Measurements from ENCODE around the gene FKBP5. TPM values are rescaled to one million over a fixed set of nuclear protein-coding genes. Genes with fewer than 3 reads are reported as not detected.

Gene FKBP5
- polyA plus RNA-seq, 2 of the 4 experiments (the other 2 are of a cell fraction): 8.4 to 11.7 TPM

- no peak for FAIRE-seq
- H3K27ac ChIP-seq: no peak overlapping the region
- no peak for ATAC-seq
- 82% methylated on average over 6 of the region's 6 CpGs for WGBS (ENCODE audit: missing lambda C conversion rate)
- H3K4me3 ChIP-seq: no peak overlapping the region
- no peak overlapping the region for H3K4me2 ChIP-seq
- no peaks in the 10 kb centered on the region for H3K9me3 ChIP-seq
- POLR2A ChIA-PET: no interaction called here
- no peaks in the 10 kb centered on the region for H3K4me1 ChIP-seq
- CTCF ChIA-PET: interaction anchor here (0.7 to 6.8 kb wide), 5 partner anchors 9 to 157 kb away, joined by 3 to 129 read pairs (median 4); partner anchors contain the start of gene ARMC12
- TF ChIP-seq MAZ (IDR thresholded peaks at IDR 0.05; ENCODE audit: borderline replicate concordance, low read depth, low read length) (no peak), TP53 (CRISPR knock-in tag; IDR thresholded peaks at IDR 0.05) (no peak), HOXB5 (CRISPR knock-in tag; IDR thresholded peaks at IDR 0.05) (no peak), GATA3 (IDR thresholded peaks at IDR 0.05; ENCODE audit: borderline replicate concordance) (no peak), POLR2A (IDR thresholded peaks at IDR 0.05; ENCODE audit: low read length) (no peak), JUN (IDR thresholded peaks at IDR 0.05) (no peak), FOSB (CRISPR knock-in tag; IDR thresholded peaks at IDR 0.05) (no peak), JUNB (IDR thresholded peaks at IDR 0.05) (no peak)
- TF ChIP-seq, protein P1, sequence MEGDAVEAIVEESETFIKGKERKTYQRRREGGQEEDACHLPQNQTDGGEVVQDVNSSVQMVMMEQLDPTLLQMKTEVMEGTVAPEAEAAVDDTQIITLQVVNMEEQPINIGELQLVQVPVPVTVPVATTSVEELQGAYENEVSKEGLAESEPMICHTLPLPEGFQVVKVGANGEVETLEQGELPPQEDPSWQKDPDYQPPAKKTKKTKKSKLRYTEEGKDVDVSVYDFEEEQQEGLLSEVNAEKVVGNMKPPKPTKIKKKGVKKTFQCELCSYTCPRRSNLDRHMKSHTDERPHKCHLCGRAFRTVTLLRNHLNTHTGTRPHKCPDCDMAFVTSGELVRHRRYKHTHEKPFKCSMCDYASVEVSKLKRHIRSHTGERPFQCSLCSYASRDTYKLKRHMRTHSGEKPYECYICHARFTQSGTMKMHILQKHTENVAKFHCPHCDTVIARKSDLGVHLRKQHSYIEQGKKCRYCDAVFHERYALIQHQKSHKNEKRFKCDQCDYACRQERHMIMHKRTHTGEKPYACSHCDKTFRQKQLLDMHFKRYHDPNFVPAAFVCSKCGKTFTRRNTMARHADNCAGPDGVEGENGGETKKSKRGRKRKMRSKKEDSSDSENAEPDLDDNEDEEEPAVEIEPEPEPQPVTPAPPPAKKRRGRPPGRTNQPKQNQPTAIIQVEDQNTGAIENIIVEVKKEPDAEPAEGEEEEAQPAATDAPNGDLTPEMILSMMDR (IDR thresholded peaks at IDR 0.05): no peak
- DNase-seq (ENCODE audit: low read depth in 1 of 2, low spot score in 1 of 2): no peak
These were observed 107.1 kb downstream of the FKBP5 start for GRCh38 chr6:35581633-35582032.

DNA sequence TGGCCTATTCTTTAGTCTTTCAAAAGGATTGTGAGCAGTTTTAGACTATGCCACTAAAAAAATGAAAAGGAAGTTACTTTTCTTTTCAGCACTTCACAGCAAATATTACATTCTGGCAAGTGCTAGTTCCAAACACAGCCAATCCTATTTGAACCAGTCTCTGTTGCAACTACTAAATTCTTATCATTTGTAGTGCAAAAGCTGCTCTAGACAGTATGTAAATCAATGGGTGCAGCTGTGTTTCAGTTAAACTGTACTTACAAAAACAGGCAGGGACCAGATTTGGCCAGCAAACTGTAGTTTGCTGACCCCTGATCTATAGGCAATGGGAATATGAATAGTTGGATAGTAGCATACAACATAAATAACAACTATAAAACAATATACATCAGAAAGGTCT is 107.9 kb downstream of the FKBP5 start:
- FAIRE-seq (no peak), DNase-seq (ENCODE audit: low read depth in 1 of 2, low spot score in 1 of 2) (no peak), ATAC-seq (no peak)
- H3K4me3 ChIP-seq: no peak overlapping the region
- H3K27ac ChIP-seq: no peak overlapping the region
- no peak for TF ChIP-seq RAD21 (conservative IDR thresholded peaks at IDR 0.05 in 1 of 2, IDR thresholded peaks at IDR 0.05 in 1 of 2)
- TF ChIP-seq, protein P2, sequence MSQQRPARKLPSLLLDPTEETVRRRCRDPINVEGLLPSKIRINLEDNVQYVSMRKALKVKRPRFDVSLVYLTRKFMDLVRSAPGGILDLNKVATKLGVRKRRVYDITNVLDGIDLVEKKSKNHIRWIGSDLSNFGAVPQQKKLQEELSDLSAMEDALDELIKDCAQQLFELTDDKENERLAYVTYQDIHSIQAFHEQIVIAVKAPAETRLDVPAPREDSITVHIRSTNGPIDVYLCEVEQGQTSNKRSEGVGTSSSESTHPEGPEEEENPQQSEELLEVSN (IDR thresholded peaks at IDR 0.05; ENCODE audit: borderline replicate concordance, low read depth): no peak
- TF ChIP-seq HOXA7 (CRISPR knock-in tag; IDR thresholded peaks at IDR 0.05): no peak
- no peak for TF ChIP-seq JUNB (IDR thresholded peaks at IDR 0.05)
- TF ChIP-seq, protein P3, sequence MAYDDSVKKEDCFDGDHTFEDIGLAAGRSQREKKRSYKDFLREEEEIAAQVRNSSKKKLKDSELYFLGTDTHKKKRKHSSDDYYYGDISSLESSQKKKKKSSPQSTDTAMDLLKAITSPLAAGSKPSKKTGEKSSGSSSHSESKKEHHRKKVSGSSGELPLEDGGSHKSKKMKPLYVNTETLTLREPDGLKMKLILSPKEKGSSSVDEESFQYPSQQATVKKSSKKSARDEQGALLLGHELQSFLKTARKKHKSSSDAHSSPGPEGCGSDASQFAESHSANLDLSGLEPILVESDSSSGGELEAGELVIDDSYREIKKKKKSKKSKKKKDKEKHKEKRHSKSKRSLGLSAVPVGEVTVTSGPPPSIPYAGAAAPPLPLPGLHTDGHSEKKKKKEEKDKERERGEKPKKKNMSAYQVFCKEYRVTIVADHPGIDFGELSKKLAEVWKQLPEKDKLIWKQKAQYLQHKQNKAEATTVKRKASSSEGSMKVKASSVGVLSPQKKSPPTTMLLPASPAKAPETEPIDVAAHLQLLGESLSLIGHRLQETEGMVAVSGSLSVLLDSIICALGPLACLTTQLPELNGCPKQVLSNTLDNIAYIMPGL (CRISPR knock-in tag; IDR thresholded peaks at IDR 0.05; ENCODE audit: borderline replicate concordance): no peak
- TF ChIP-seq POLR2A (IDR thresholded peaks at IDR 0.05; ENCODE audit: low read length): no peak
- TF ChIP-seq MAFK (IDR thresholded peaks at IDR 0.05; ENCODE audit: partially characterized antibody): no peak
- TF ChIP-seq NR3C1 (IDR thresholded peaks at IDR 0.05): no peak
- TF ChIP-seq FOSB (CRISPR knock-in tag; IDR thresholded peaks at IDR 0.05): no peak
- TF ChIP-seq MAZ (IDR thresholded peaks at IDR 0.05; ENCODE audit: borderline replicate concordance, low read depth, low read length): no peak
- no peak for TF ChIP-seq CEBPB (IDR thresholded peaks at IDR 0.05)
- H3K4me1 ChIP-seq: no peaks in the 10 kb centered on the region
- POLR2A ChIA-PET: no interaction called here
- CTCF ChIA-PET: interaction anchor here (0.6 to 6.8 kb wide), 2 partner anchors 158 to 514 kb away, joined by 3 to 129 read pairs; partner anchors contain the start of gene ARMC12
- no peaks in the 10 kb centered on the region for H3K9me3 ChIP-seq
- no peak overlapping the region for H3K4me2 ChIP-seq

DNA sequence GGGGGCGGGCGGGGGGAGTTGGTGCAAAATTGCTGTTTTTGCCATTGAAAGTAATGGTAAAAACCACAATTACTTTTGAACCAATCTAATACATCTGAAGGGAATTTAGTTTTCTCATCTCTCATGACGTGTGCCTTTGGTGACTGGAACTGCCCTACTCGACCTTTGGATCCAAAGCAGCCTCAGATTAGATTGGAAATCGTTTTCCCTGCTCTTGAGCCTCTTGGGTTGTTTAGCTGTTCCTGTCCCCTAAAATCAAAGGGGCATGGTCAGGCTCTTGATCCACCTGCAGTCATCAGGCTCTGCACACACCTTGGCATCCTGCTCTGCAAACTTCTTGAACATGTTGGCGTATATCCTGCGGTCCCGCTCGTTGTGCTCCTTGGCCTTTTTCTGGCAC is 112.0 kb downstream of the FKBP5 start:
- FAIRE-seq: no peak
- CTCF ChIA-PET: interaction anchor here (1.1 to 7.4 kb wide), 2 partner anchors 9 to 160 kb away, joined by 3 to 46 read pairs; partner anchors contain the start of gene ARMC12
- H3K4me2 ChIP-seq: no peak overlapping the region
- DNase-seq (ENCODE audit: low read depth in 1 of 2, low spot score in 1 of 2): no peak
- no peak overlapping the region for H3K27ac ChIP-seq
- no peak overlapping the region for H3K4me3 ChIP-seq
- H3K4me1 ChIP-seq: no peaks in the 10 kb centered on the region
- no peaks in the 10 kb centered on the region for H3K9me3 ChIP-seq
- no peak for TF ChIP-seq EHF (CRISPR knock-in tag; IDR thresholded peaks at IDR 0.05)
- 80% methylated on average over 9 of the region's 9 CpGs for WGBS (ENCODE audit: missing lambda C conversion rate)
- ATAC-seq: no peak
- POLR2A ChIA-PET: no interaction called here
